GDM1 (cell line): Measurements from ENCODE around the gene FRMD4A.

ENCODE experiments used
- DNase-seq: peaks from one replicate; lab custom pipeline; 2025; lab: John Stamatoyannopoulos, UW

Gene FRMD4A

DNA sequence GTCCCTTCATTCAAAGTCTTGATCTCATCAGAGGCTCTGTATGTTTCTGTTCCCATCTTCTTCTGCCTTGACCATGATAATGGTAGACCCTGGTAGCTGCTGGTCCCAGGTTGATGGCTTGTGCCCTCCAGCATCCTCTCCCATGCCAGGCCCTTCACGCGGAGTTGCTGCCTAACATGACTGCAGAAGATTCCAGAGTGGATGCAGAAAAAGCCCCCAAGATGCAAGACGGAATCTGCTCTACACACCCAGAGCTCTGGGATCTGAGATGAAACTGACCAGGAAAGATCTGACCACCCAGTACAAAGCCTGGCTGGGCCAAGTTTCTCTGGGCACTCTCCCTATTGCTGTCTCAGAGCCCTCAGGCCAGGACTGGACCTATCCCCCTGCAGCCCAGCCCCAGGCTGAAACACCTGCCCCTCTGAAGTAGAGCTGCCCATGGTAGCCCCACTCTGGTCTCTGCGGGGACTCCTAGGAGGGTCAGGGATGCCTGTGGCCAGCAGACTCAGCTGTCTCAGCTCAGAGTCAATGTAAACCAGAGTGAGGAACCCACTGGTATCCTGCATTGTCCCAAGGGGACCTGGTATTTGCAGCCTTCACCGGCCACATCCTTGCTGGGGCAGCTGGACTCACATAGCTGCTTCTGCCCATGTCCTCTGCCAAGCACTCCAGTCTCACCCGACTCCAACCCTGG, 9.5 kb upstream of the FRMD4A start:
- no peak for DNase-seq

DNA sequence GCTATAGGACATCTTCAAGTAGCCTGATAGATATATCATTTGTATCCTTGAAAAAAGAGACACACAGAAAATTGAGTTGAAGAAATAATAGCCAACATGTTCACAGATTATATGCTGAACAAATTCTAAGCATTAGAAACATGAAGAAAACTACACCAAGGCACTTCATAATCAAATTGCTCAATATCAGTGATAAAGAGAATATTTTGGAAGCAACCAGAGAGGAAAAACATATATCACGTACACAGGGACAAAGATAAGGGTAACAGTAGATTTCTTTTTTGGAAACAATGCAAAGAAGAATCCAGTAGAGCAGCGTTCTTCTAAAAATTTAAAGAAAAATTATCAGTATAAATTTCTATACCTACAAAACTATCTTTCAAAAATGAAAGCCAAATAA, 6.0 kb upstream of the FRMD4A start:
- DNase-seq, result no peak

DNA sequence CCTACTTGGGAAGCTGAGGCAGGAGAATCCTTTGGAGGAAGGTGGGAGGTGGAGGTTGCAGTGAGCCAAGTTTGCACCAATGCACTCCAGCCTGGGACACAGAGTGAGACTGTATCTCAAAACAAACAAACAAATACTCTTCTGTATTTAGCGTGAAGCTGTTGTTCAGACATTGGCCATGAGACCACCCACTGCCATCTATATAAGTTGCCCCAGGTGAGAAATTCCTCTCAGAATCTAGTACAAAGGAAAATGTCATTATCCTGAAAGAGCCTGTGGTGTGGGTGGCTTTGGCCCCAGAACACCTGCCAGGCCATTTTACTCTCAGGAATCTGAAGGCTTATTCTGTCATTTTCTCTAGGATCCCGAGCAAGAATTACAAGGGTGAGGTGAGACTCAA, 4.0 kb upstream of the FRMD4A start:
- no peak for DNase-seq

DNA sequence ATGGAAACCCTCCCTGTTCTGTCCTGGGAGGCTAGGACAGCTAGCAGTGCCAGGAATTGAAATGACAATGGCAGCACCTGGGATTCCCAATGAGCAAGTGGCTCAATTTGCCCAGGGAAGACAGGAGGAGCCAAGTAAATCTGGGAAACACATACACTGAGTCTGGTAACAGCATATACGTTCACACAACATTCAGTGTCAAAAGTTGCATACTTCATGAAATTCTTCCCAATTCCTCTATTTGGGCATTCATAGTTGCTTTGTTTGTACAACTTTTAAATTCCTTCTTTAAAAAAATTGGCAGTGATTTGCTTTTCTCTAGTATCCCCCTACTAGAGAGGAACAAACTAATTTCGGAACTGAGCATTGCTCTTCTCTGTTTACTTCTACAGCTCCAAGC, 2.9 kb upstream of the FRMD4A start:
- DNase-seq, result no peak

- DNase-seq, result no peak
These were observed 2.2 kb upstream of the FRMD4A start for GRCh38 chr10:14332903-14333302.

GRCh38 chr10:14329746-14330173, 964 bp downstream of the FRMD4A start:
- no peak for DNase-seq

GRCh38 chr10:14328881-14329672, 1.6 kb downstream of the FRMD4A start:
- no peak for DNase-seq

GRCh38 chr10:14327527-14327926, 3.2 kb downstream of the FRMD4A start:
- DNase-seq, result no peak

DNA sequence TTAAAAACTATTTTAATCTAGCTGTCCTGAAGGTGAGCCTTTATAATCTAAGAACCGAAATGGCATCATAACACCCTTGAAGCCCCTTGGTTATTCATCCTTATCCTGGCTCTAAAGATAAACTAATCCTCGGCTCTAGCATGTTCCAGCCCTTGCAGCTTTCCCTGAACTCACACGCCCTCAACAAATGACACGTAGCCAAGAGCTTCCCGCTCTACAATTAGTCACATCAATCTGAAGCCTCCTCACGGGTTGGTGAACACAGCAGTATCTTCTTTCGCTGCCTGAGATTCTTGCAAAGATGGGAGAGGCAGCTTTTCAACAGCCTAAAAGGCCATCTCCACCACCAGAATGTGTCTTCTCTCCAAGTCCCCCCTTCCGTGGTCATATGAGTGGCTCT, 4.1 kb downstream of the FRMD4A start:
- DNase-seq, result no peak

- DNase-seq, result peak; percentile 12
These were observed 5.3 kb downstream of the FRMD4A start for GRCh38 chr10:14325325-14325955.

DNA sequence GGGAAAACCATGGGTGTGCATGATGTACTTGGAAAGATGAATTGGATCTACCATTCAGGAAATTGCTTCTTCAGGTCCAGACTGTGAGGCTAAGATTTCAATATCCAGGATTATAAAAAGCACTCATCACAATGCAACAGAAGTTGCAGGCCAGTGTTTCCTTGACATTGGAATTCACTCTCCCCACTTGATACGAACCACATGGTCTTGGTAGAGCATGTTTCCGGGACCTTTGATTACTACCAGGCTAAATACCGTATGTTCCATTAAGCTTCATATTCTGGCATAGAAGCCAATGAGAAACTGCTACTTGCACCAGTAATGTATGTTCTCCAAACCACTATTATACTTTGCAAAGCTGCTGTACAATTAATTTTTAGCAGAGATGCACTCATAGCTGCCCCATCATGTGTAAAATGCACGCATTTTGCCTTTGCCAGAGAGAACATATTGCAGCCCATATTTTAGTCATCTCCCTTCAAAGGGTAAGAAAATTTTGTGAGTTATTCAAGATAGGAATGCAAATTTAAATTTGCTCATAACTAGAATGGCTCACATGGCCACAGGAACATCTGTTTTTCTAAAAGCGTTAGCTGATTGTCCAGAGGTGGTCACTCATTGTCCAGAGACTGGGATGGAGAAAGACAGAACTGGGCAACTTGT, 8.1 kb downstream of the FRMD4A start:
- no peak for DNase-seq

DNA sequence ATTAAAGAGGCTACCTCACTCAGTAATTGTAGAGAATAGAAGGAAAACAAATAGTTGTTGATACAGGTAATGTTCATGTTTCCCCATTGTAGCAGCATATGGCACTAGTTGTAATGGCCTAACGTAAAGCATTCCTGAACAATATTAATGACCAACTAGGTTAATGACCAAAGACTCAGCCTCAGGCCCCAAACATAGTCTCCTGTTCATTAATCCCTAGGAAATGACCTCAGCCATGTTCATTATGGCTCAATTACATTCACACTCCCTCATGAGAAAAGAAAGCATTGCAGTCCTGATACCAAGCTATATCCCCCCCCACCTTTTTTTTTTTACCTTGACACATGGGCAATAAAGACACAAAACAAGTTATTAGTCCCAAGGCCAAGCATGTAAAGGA, 12.7 kb downstream of the FRMD4A start:
- no peak for DNase-seq

GRCh38 chr10:14312014-14312413, 18.7 kb downstream of the FRMD4A start:
- no peak for DNase-seq

GRCh38 chr10:14311206-14311957, 19.3 kb downstream of the FRMD4A start:
- DNase-seq, result no peak

DNA sequence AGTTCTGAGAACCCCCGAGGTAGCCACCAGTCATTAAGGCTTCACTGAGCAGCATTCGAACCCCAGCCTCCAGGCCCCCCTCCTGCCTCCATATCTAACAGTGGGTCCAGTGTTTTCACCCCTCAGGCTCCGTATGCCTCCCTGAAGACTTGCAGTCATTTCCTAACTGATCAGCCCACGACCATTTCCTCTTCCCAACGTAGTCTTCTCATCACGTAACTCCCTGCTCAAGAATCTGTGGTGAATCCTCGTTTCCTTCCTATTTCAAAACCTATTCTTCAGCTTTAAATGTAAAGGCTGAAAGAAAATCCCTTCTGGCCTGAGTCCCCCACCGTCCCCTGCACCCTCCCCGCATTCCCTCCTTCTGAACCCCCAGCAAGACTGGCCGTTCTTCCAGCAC, 21.1 kb downstream of the FRMD4A start:
- DNase-seq, result no peak

GRCh38 chr10:14306190-14306589, 24.5 kb downstream of the FRMD4A start:
- DNase-seq, result no peak

GRCh38 chr10:14304046-14304445, 26.7 kb downstream of the FRMD4A start:
- no peak for DNase-seq

DNA sequence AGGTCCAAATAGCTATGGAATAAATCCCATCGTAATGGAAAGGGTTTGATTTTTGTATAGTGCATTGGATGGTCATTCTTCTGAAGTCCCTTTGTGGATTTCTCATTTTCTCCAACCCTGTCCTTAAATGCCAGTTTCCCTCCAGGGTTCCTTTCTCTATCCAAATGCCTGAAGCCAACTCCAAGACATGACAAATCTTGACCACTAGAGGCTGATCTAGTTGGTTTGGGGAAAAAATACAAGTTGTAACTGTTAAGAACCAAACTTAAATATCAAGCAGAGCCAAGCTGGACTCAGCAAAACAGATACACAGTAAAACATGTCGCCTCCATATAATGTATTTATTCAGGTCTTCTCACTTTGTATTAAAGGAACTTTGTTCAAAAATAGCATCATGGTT, 28.7 kb downstream of the FRMD4A start:
- no peak for DNase-seq

- no peak for DNase-seq
These were observed 31.2 kb downstream of the FRMD4A start for GRCh38 chr10:14299556-14299955.

DNA sequence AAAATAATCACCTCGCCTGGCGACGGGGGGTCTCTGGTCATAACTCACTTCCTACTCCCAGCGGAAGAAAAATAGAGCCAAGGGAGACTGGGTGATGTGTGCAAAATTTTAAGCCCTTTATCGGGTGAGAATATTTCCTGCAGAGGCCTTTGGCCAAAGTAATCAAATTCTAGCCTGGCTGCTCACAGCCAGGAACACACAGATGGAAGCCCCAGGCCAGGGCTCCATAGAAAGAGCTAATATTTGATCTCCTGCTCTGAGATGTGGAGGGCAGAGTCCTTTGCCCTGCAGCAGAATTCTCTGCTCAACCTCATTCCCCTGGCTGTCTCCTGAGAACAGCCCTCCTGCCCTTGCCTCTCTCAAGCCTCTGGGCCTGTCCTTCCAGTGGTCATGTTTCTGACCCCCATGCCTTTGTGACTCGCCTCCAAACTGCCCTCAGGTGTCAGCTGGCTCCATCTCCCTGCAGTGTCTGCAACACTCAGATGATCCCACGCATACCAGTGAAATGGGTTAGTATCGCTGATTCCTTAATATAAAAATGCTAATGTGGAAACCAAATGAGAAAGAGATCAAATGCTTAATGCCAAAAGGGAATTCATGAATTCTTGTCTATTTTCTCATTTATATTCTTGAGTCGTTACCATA, 34.5 kb downstream of the FRMD4A start:
- no peak for DNase-seq

DNA sequence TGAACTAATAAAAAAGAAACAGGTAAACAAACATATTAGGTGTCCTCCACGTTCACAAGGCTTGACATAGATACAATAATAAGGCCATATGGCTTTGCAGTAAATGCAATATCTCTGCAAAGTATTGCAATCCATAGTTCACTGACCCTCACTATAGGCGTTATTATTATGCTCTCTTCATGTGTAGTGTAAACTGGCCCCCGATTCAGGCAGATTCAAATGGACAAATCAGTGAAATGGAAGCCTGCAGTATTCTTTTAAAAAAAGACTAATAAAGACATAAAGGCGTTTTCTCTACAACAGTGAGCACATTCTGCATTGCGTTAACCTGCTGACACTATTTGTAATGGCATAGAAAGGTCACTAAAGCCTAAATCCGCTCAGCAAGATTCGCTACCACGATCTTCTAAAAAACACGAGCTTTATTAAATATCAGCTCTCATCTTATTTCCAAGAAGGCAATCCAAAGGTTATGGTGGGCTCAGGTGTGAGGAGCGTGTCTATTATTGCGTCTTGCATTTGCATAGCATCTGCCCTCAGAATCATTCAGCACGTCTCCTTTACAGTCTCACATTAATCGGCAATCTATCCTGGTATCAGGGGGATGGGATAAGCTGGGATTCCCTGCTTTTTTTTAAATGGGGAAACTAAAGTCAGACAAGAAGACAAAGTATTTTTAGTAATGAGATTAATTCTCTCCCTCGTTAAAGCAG, 36.2 kb downstream of the FRMD4A start:
- no peak for DNase-seq
